ENCODE results near the gene WDTC1.

GRCh38 chr1:27314169-27314568, 79.7 kb downstream of the WDTC1 start:
- no peak for TF ChIP-seq CTCF (IDR thresholded peaks at IDR 0.05)
- no peak for TF ChIP-seq EZH2 (IDR thresholded peaks at IDR 0.05; ENCODE audit: borderline replicate concordance, insufficient read depth, low read depth, low read length, poor library complexity, severe bottlenecking)

All from B cell (primary cell).